Measurements from ENCODE around the gene DYNC2LI1. TPM values are rescaled to one million over a fixed set of nuclear protein-coding genes. Genes with fewer than 3 reads are reported as not detected.
"Not testable (repeated sequence)": the region's sequence is repeated elsewhere in the genome, so short reads cannot be mapped to it uniquely, and the experiment has no call there.

Gene DYNC2LI1
- total RNA-seq = 2.9 TPM

DNA sequence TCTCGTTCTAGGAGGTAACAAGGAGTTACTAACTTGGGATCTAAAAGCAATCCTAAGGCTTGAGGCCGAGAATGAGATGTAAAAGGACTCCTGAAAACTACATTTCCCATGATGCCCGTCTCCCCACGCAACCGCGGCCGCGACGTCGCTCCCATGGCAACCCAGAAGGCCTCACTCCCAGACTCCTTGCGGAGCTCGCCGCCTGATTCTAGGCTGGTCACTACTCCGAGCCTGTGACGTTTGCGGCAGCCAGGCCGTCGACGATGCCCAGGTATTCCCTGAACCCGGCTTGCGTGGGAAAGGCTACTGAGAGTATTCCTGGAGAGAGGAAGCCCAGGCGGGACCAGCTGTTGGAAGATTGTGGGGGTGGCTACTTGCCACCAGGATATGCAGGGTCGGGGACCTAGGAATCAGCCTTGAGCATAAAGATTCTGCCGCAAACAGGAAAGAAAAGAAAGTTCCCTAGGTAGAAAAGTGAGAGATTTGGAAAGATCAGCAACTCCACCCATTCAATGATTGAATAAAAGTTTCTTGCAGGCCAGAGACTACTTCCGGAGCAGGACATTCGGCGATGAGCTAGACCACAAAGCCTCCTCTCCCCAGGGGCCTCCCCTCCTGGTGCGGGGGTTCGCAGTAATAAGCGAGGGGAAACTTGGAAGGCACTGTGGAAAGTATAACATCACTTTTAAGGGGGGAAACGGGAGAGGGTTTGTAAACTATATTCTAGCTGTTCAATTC, at the start of gene DYNC2LI1:
Gene DYNC2LI1 (plus strand): TSS at position 164 of the 738 bp plus-strand sequence. CDS start 100 bp downstream, at position 264.
- intact Hi-C loops (cut with DNase I) = loop anchor here (5.0 kb wide), 2 partner anchors 37 to 137 kb away; partner anchors contain the start of gene PLEKHH2
- Histone ChIP-seq H3K27me3 (no peaks in the 10 kb centered on the region), H3K4me1 (no peaks in the 10 kb centered on the region), H3K4me3 (peak within 1 kb of the TSS; percentile 60 to 85), H3K36me3 (peaks cover 4 to 13% of the 10 kb centered on the region in 2 donors), H3K9me3 (no peaks in the 10 kb centered on the region), H3K27ac (peak within 1 kb of the TSS; percentile 82 to 87)
- TF ChIP-seq, protein P1, sequence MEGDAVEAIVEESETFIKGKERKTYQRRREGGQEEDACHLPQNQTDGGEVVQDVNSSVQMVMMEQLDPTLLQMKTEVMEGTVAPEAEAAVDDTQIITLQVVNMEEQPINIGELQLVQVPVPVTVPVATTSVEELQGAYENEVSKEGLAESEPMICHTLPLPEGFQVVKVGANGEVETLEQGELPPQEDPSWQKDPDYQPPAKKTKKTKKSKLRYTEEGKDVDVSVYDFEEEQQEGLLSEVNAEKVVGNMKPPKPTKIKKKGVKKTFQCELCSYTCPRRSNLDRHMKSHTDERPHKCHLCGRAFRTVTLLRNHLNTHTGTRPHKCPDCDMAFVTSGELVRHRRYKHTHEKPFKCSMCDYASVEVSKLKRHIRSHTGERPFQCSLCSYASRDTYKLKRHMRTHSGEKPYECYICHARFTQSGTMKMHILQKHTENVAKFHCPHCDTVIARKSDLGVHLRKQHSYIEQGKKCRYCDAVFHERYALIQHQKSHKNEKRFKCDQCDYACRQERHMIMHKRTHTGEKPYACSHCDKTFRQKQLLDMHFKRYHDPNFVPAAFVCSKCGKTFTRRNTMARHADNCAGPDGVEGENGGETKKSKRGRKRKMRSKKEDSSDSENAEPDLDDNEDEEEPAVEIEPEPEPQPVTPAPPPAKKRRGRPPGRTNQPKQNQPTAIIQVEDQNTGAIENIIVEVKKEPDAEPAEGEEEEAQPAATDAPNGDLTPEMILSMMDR (IDR thresholded peaks at IDR 0.05) = no peak
- DNase-seq (ENCODE audit: low spot score in 2 of 2) = peak; percentile 78 to 96

DNA sequence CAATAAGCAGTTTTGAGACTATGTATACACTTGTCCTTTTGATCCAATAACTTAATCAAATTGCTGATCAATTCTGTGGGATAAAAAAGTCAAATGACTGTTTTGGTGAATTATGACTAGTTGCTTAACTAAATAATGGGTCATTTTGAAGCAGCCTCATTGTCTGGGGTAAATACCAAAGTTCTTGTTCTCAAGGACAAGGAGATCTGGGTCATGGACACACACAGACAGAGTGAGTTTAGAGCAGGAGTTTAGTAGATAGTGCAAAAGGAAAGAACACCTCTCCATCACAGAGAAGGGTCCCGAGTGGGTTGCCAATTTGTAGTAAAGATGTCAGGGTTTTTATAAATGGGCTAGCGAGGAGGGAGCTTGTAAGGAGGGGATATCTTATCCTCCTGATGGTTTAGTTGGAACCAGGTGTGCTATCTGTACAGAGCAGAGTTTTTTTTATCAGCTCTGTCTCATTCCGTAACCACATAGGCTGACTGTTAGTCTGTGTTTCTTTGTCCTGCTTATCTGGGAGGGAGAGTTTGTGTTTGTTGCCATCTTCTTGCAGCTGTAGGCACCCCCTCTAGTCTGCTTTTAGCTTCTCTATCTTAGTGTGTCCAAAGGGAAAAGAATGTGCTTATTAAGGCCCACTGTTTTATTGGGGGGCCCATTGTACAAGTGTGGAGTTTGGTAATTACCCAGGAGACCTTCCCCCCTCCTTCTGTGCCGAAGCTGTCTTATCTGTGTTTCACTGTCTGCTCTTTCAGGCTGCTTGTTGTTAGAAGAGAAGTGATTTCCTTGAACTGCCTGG, 48.9 kb upstream of the DYNC2LI1 start:
- H3K4me3 ChIP-seq = no peak overlapping the region
- no peaks in the 10 kb centered on the region for H3K27me3 ChIP-seq
- no peak overlapping the region for H3K27ac ChIP-seq
- H3K9me3 ChIP-seq = no peaks in the 10 kb centered on the region
- H3K36me3 ChIP-seq = no peaks in the 10 kb centered on the region
- TF ChIP-seq, protein P1 (IDR thresholded peaks at IDR 0.05) = no peak
- DNase-seq (ENCODE audit: low spot score in 2 of 2) = no peak
- no peaks in the 10 kb centered on the region for H3K4me1 ChIP-seq
- intact Hi-C loops (cut with DNase I) = no loop called here

DNA sequence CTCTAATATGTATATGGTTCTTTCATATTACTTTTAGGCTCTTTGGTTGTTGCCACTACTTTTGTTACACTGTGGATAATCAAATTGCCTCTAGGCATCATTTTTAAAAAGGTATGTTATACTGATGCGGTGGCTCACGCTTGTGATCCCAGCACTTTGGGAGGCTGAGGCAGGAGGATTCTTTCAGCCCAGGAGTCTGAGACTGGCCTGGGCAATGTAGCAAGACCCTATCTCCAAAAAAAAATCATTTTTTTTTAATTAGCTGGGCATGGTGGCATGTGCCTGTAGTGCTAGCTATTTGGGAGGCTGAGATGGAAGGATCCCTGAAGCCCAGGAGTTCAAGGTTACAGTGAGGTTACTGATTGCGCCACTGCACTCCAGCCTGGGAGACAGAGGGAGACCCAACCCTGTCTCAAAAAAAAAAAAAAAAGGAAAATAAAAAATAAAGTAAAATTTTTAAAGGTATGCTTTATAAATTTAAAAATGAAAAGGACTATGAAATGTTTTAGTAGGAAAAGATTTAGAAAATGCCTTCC, 48.1 kb upstream of the DYNC2LI1 start:
- no peak overlapping the region for H3K4me3 ChIP-seq
- intact Hi-C loops (cut with DNase I) = no loop called here
- no peaks in the 10 kb centered on the region for H3K4me1 ChIP-seq
- no peaks in the 10 kb centered on the region for H3K36me3 ChIP-seq
- no peaks in the 10 kb centered on the region for H3K27me3 ChIP-seq
- no peak overlapping the region for H3K27ac ChIP-seq
- DNase-seq (ENCODE audit: low spot score in 2 of 2) = no peak
- TF ChIP-seq, protein P1 (IDR thresholded peaks at IDR 0.05) = no peak
- H3K9me3 ChIP-seq = no peaks in the 10 kb centered on the region

DNA sequence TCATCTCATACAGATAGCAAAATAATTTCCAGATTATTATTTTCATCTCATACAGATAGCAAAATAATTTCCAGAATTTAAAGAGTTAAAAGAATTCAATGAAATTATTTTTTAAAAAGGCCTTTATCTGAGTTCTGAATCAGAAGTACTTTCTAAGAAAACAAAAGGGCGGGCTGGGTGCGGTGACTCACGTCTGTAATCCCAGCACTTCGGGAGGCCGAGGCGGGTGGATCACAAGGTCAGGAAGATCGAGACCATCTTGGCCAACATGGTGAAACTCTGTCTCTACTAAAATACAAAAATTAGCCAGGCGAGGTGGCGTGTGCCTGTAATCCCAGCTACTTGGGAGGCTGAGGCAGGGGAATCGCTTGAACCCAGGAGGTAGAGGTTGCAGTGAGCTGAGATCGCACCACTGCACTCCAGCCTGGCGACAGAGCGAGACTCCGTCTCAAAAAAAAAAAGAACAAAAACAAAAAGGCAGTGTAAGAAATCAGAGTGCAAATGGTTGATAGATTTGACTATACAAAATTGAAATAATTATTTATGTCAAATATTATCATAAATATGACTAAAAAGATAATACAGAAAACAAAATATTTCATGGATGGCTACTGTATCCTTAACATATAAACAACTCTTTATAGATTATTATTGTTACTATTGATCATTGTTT, 46.7 kb upstream of the DYNC2LI1 start:
- H3K36me3 ChIP-seq; H3K9me3 ChIP-seq; H3K27me3 ChIP-seq; intact Hi-C loops (cut with DNase I); H3K4me3 ChIP-seq; H3K27ac ChIP-seq; DNase-seq (ENCODE audit: low spot score in 2 of 2); H3K4me1 ChIP-seq: not testable (repeated sequence)

DNA sequence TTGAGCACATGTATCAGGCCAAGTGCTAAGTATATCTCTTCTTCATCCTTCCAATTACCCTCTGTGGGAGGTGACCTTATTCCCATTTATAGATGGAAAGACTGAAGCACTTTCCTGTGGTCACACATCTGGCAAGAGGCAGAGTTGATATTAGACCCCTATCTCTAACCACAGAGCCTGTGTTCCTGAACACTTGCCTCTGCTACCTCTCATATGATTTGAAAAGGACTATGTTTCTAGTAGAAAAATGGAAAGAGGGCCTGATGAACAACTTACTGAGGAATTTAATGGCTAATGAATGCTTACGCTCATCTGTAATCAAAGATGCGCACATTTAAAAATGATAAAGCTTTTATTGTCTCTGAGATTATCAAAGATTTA, 46.2 kb upstream of the DYNC2LI1 start:
- H3K36me3 ChIP-seq = no peaks in the 10 kb centered on the region
- H3K9me3 ChIP-seq = no peaks in the 10 kb centered on the region
- no peak overlapping the region for H3K27ac ChIP-seq
- TF ChIP-seq, protein P1 (IDR thresholded peaks at IDR 0.05) = no peak
- no peaks in the 10 kb centered on the region for H3K4me1 ChIP-seq
- intact Hi-C loops (cut with DNase I) = no loop called here
- H3K4me3 ChIP-seq = no peak overlapping the region
- H3K27me3 ChIP-seq = no peaks in the 10 kb centered on the region
- DNase-seq (ENCODE audit: low spot score in 2 of 2) = no peak

Data from ascending aorta (tissue), 2 donors.